22Rv1 (cell line): Measurements from ENCODE around the gene C1orf74.

ENCODE experiments used
- H3K27ac ChIP-seq: fragments of 450-650 bp; 2 replicates; pipeline ENCODE4 v1.5.1; 2017
- ZFX ChIP-seq: fragments of 450-650 bp; IDR thresholded peaks from 2 replicates; pipeline ENCODE4 v1.6.1; 2017; ENCODE audit warnings: antibody characterized with exemption, borderline replicate concordance
- TF ChIP-seq, protein P1 (sequence below): fragments of 450-650 bp; IDR thresholded peaks from 2 replicates; pipeline ENCODE4 v1.5.1; 2017; ENCODE audit warnings: mild to moderate bottlenecking

C1orf74 gene

DNA sequence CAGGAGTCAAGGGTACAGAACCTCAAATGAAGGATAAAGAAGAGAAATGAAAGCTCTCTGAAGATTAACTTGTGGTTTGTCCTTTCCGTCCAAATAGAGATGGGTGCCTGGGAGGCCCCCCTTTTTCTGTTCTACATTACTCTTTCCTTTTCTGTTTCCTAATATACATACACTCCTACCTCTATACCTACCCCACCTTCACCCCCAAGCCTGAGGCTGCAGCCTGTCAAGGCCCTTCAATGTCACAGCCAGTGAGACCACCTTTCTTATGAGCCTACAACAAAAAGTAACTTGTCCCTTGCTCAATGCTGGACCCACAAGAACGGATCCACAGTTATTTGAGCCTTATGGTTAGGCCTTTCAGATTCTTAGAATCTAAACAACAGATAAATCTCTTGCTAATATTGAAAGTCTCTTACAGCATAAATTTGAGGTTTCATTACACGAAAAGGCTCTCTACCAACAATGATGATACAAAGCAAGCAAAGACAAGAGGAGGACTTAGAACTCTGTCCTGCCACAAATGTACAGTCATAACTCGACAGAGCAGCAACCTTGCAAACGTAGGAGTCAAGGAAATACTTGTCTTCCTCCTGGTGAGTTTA lies 32.6 kb downstream of the C1orf74 start:
- TF ChIP-seq ZFX, result no peak
- TF ChIP-seq, protein P1, sequence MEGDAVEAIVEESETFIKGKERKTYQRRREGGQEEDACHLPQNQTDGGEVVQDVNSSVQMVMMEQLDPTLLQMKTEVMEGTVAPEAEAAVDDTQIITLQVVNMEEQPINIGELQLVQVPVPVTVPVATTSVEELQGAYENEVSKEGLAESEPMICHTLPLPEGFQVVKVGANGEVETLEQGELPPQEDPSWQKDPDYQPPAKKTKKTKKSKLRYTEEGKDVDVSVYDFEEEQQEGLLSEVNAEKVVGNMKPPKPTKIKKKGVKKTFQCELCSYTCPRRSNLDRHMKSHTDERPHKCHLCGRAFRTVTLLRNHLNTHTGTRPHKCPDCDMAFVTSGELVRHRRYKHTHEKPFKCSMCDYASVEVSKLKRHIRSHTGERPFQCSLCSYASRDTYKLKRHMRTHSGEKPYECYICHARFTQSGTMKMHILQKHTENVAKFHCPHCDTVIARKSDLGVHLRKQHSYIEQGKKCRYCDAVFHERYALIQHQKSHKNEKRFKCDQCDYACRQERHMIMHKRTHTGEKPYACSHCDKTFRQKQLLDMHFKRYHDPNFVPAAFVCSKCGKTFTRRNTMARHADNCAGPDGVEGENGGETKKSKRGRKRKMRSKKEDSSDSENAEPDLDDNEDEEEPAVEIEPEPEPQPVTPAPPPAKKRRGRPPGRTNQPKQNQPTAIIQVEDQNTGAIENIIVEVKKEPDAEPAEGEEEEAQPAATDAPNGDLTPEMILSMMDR, result no peak
- no peak overlapping the region for H3K27ac ChIP-seq

DNA sequence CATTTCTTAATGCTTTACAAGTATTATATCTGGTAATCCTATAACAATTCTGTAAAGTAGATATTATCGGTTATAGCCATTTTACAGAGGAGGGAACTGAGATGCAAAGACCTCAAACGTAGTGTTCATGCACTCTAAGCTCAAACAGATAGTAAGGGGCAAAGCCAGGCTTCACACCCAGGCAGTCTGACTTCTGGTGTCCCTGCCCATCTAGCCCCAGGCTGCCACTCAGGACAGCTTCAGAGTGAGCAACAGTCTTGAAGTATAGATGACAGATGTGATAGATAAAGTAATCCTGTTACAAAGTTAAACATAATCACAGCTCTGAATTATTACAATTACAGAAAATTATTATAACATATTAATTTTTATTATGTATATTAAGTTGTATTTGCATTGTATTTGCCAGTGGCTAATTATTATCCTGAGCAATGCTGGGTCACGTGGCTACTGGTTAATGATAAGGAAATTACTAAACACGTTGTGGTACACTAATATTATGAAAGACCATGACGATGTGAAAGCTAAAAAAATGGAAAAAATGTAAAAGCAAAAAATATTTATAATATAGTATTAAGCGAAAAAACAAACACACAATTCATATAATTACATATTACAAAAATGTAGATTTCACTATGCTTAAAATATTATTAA lies 34.6 kb downstream of the C1orf74 start:
- no peak overlapping the region for H3K27ac ChIP-seq
- TF ChIP-seq, protein P1, result no peak
- TF ChIP-seq ZFX, result no peak

DNA sequence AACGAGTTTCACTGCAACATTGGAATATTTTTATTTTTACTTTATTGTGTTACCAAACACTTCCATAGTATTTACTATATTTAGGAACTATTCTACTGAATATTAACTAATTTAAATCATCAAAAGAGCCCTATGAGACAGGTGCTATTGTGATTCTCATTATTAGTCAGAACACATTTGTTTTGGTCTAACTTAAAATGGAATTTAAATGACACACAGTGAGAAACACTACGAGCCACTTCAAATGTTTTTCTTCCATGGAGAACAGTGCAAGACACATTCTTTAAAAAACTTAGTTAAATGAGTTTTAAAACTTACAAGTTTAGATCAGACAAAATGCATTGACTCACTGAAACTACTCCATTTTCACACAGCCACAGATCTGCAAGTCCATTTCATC lies 35.2 kb downstream of the C1orf74 start:
- no peak for TF ChIP-seq ZFX
- TF ChIP-seq, protein P1, result no peak
- no peak overlapping the region for H3K27ac ChIP-seq

DNA sequence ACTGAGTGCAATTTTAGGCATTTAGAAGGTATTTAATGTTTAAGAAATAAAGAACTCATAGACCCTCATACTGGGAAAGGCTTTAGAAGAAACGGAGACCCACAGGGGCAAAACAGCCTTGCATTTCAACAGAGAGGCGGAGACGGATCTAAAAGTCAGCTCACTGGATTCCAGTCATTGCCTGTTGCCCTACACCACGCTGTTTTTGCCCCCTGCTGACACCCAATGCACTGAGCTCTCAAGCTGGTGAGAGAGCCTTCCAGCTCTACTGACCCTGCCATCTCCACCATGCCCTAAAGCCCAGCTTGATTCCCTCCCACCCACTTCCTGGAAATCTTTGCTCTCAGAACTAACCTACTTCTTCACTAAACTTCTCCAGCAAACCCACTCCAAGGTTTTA lies 35.7 kb downstream of the C1orf74 start:
- TF ChIP-seq ZFX, result no peak
- TF ChIP-seq, protein P1, result no peak

DNA sequence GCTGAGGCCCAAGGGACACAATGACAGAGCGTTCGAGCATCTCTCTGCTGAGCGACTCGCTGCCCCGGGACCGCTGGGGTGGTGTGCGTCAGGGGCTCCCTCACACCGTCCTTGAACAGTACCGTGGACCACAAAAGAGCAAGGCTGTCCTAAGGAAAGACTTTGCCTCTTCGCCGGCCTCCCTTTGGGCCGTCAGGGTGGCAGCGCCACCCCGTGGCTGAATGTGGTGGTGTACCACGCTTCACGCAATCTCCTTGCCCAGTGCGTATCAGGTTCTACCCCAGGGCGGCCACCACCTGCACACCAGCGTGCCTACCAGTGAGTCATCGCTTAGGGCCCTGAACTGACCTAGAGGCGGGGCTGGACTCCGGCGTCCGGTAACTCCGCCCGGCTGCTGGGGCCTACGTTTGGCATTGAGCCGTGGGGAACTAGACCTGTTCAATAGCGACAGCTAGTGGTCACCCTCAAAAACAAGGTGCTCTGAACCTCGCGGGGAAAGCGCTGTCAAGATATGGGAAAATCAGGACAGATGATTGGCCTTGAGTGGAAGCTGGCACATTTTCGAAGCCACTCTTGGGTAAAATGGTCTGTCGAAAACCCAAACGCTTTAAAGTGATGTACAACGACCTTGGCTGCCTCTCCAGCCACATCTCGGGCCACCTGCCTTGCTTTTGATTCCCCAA lies 36.6 kb downstream of the C1orf74 start:
- H3K27ac ChIP-seq, result peak overlapping the region; percentile 9; the same call in 1 of the 2 replicates
- TF ChIP-seq, protein P1, result peak; percentile 99
- TF ChIP-seq ZFX, result no peak

More for the DNA sequence above, 35.7 kb downstream of the C1orf74 start:
- peak overlapping the region; percentile 9; the same call in 1 of the 2 replicates for H3K27ac ChIP-seq

DNA sequence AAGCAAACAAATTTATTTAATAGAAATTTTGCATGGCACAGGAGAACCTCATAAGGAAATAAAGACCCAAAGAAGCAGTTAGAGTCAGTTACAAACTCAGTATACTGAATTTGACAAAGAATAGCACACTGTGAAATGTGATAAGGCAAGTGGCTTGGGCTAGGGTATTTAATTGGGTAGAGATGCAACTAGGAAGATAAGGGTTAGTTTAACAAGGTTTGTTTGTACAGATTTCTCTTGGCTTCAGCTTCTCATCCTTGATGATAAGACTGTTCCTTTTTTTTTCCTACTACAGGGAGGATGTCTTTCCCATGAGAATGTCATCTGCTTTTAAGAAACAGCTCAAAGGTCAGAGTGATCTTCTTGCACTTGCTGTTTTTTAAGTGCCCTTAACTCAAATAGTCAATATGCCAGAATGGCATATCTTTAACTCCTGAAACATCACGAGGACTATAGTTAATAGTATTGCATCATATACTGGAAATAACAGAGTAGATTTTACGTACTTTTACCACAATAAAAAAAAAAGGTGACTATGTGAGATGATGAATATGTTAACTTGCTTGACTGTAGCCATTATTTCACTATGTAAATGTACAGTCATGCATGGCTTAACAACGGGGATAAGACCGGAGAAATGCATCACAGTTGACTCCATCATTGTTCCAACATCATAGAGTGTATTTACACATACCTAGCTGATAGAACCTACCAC lies 37.8 kb downstream of the C1orf74 start:
- TF ChIP-seq ZFX, result no peak
- TF ChIP-seq, protein P1, result no peak
- no peak overlapping the region for H3K27ac ChIP-seq
